Body of pancreas (tissue), 4 donors: Measurements from ENCODE around the gene FUT8. TPM values are rescaled to one million over a fixed set of nuclear protein-coding genes. Genes with fewer than 3 reads are reported as not detected.

Experiments
- ATAC-seq: fragments of 150-250 bp; one replicate; pipeline ENCODE4 v1.9.1; 2016
- DNase-seq, 4 donors: peaks; one replicate each; pipeline ENCODE4 v3.0.0-alpha.2; 2019
- H3K27ac ChIP-seq, 4 donors: fragments of 200-600 bp; sonication (generic); 1 replicate in 3 of 4; 2 replicates in 1 of 4; pipeline versions ENCODE4 v1.5.1 to v1.6.1; 2016 to 2019; ENCODE audit warnings: mild to moderate bottlenecking in 1 of 4, mixed read lengths in 1 of 4, moderate library complexity in 1 of 4
- H3K27me3 ChIP-seq, 2 donors: fragments of 200-600 bp; sonication (generic); one replicate each; pipeline ENCODE4 v1.6.0; 2016; ENCODE audit warnings: mild to moderate bottlenecking in 1 of 2
- H3K36me3 ChIP-seq, 2 donors: fragments of 200-600 bp; sonication (generic); replicated peaks in 1 of 2; 2 replicates each; pipeline ENCODE4 v1.5.1; 2016; ENCODE audit warnings: low read depth in 2 of 2; ENCODE audit not compliant: insufficient read depth in 1 of 2
- H3K4me1 ChIP-seq: fragments of 200-600 bp; sonication (generic); one replicate; pipeline ENCODE4 v1.6.0; 2016
- H3K4me3 ChIP-seq, 2 donors: fragments of 200-600 bp; sonication (generic); 1 replicate in 1 of 2; 2 replicates in 1 of 2; pipeline ENCODE4 v1.5.1; 2016 to 2019
- H3K9me3 ChIP-seq, 3 donors: fragments of 200-600 bp; sonication (generic); 1 replicate in 2 of 3; 2 replicates in 1 of 3; pipeline ENCODE4 v1.5.1; 2016
- POLR2A ChIP-seq, 3 donors: fragments of 450-650 bp; IDR thresholded peaks; one replicate each; pipeline ENCODE4 v1.6.1; 2016; ENCODE audit warnings: antibody characterized with exemption in 3 of 3, mild to moderate bottlenecking in 2 of 3
- WGBS, 2 donors: methylation state at CpG; one replicate each; pipeline ENCODE4 v1.1.5; 2017; 5-methylcytosine and 5-hydroxymethylcytosine counted together
- intact Hi-C: fragments of 100-400 bp; cut with DNase I; formaldehyde crosslinking; loops from one replicate; pipeline ENCODE4 v1.15.1; 2023
- total RNA-seq, 2 donors: library from RNA; depleted of rRNA; stranded (reverse); fragments of >200 nt; gene quantifications; one replicate each; pipeline ENCODE4 v1.1.0, GENCODE V29; 2016
- TF ChIP-seq, protein P1 (sequence below), 7 experiments: fragments of 450-650 bp in 4 of 7; fragments of 200-600 bp in 3 of 7; sonication (generic) in 3 of 7; IDR thresholded peaks; one replicate each; pipeline ENCODE4 v1.5.1; 2016 to 2019; ENCODE audit warnings: antibody characterized with exemption in 7 of 7

Gene FUT8
- total RNA-seq, 2 donors from 2014 or later = 31.1 to 33.0 TPM

DNA sequence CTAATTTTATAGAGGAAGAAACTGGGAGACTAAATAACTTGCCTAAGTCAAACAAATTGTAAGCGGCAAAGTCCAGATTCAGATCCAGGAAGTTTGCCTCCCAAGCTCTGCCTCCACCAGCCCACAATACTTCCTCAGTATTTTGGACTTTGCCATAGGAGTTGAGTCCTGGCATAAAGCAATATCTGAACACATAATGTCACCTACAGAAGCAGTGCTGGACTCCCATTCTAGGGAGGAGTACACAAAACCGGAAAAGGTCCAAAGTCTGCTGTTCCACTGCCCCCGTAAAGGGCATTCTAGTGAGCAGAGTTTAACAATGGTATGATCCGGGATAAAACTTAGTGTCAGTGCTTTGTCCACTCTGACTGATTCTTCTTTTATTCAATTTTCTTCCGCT, 340.5 kb downstream of the FUT8 start:
- no peak overlapping the region for H3K27ac ChIP-seq
- no peak for DNase-seq
- 91 to 92% methylated on average over 5 of the region's 5 CpGs for WGBS, 2 donors
- TF ChIP-seq, protein P1, sequence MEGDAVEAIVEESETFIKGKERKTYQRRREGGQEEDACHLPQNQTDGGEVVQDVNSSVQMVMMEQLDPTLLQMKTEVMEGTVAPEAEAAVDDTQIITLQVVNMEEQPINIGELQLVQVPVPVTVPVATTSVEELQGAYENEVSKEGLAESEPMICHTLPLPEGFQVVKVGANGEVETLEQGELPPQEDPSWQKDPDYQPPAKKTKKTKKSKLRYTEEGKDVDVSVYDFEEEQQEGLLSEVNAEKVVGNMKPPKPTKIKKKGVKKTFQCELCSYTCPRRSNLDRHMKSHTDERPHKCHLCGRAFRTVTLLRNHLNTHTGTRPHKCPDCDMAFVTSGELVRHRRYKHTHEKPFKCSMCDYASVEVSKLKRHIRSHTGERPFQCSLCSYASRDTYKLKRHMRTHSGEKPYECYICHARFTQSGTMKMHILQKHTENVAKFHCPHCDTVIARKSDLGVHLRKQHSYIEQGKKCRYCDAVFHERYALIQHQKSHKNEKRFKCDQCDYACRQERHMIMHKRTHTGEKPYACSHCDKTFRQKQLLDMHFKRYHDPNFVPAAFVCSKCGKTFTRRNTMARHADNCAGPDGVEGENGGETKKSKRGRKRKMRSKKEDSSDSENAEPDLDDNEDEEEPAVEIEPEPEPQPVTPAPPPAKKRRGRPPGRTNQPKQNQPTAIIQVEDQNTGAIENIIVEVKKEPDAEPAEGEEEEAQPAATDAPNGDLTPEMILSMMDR (IDR thresholded peaks at IDR 0.05) = no peak
- no peak for TF ChIP-seq POLR2A (IDR thresholded peaks at IDR 0.05)
- no peaks in the 10 kb centered on the region for H3K4me1 ChIP-seq
- H3K27me3 ChIP-seq = no peaks in the 10 kb centered on the region
- intact Hi-C loops = no loop called here
- no peaks in the 10 kb centered on the region for H3K36me3 ChIP-seq
- H3K9me3 ChIP-seq = no peaks in the 10 kb centered on the region
- no peak for ATAC-seq
- no peak overlapping the region for H3K4me3 ChIP-seq

DNA sequence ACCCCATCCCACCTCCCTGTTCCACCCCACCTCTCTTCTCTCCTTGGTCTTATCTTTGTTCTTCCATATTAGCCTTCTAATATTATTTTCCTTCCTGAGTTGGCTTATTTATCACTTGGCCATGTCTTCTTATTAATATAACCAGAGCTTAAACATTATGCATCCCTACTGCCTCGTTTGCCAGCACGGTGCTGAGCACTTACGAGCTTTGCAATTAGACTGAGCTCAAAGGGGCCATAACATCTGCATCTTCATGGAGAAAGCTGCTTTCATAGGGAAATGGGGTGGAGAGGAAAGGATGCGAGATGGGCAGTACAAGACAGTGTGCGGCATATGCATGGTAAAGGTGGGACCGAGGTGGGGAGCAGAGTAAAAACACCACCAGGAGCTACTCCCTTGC, 342.8 kb downstream of the FUT8 start:
- no peak for ATAC-seq
- H3K27me3 ChIP-seq = no peaks in the 10 kb centered on the region
- WGBS, 2 donors = 80 to 86% methylated on average over 6 of the region's 6 CpGs
- no peak for TF ChIP-seq POLR2A (IDR thresholded peaks at IDR 0.05)
- TF ChIP-seq, protein P1 (IDR thresholded peaks at IDR 0.05) = no peak
- H3K27ac ChIP-seq = no peak overlapping the region
- H3K36me3 ChIP-seq = no peaks in the 10 kb centered on the region
- intact Hi-C loops = no loop called here
- no peaks in the 10 kb centered on the region for H3K9me3 ChIP-seq
- no peak for DNase-seq
- no peak overlapping the region for H3K4me3 ChIP-seq
- H3K4me1 ChIP-seq = no peaks in the 10 kb centered on the region

DNA sequence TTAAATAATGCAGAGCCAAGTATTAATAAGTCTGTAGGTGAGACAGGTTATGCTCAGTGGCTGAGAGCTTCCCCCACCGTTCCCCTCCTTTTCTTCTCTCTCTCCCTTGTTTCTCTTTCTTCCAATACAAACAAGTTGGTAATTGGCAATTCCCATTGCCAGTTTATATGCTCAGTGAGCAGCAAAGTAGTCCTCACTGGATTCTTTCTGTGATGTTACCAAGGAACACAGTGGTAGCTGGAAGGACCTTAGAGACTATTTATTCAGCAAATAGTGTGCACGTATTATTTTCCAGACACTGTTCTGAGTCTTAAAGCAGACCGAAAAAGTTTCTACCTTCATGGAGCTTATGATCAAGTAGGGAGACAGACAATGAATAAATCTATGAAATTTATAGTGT, 344.4 kb downstream of the FUT8 start:
- DNase-seq (no peak), ATAC-seq (no peak)
- H3K27ac ChIP-seq = no peak overlapping the region
- no peak overlapping the region for H3K4me3 ChIP-seq
- H3K4me1 ChIP-seq = no peaks in the 10 kb centered on the region
- TF ChIP-seq POLR2A (IDR thresholded peaks at IDR 0.05) = no peak
- TF ChIP-seq, protein P1 (IDR thresholded peaks at IDR 0.05) = no peak
- 68 to 69% methylated on average over 3 of the region's 3 CpGs for WGBS, 2 donors
- H3K27me3 ChIP-seq = no peaks in the 10 kb centered on the region
- H3K36me3 ChIP-seq = no peaks in the 10 kb centered on the region
- H3K9me3 ChIP-seq = no peaks in the 10 kb centered on the region
- intact Hi-C loops = no loop called here

DNA sequence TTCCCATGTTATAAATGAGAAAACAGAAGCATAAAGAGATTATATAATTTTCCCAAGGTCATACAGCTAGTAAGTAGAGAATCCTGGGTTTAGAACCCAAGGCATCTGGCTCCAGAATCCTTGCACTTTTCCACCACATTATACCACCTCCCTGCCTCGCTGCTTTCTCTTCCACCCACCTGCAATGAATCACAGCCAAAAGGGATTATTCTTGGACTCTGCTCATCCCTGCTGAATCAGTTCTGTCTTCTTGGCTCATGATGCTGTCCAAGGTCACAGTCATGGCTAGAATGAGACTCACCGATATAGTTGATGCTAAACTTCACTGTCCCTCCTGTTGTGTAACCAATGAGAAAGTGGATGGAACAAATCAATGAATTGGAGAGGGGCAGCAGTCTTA, 356.6 kb downstream of the FUT8 start:
- no peaks in the 10 kb centered on the region for H3K27me3 ChIP-seq
- no peak for TF ChIP-seq POLR2A (IDR thresholded peaks at IDR 0.05)
- TF ChIP-seq, protein P1 (IDR thresholded peaks at IDR 0.05) = no peak
- H3K4me3 ChIP-seq = no peak overlapping the region
- no peak for DNase-seq
- no peaks in the 10 kb centered on the region for H3K9me3 ChIP-seq
- H3K27ac ChIP-seq = no peak overlapping the region
- ATAC-seq = no peak
- WGBS, 2 donors = 90 to 96% methylated on average over 2 of the region's 2 CpGs
- no peaks in the 10 kb centered on the region for H3K36me3 ChIP-seq
- H3K4me1 ChIP-seq = peaks cover 22% of the 10 kb centered on the region
- intact Hi-C loops = no loop called here

DNA sequence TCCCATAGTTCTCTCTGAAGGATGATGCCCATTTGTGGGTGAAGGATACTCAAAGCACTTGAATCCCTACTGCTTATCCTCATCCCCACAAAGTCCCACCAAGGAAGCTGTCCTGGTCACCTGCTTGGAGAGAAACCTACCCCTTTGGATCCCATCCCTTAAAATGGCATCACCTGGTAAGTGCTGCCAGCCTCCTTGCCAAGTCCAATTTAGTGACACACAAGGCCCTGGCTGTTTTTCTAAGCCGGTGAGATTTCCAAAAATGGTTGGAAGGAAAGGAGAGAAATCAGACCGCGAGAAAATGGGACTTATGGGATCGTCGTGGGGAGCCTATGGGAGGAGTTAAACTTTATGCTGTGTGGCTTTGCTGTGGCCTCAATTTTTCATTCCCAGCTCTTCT, 358.2 kb downstream of the FUT8 start:
- Histone ChIP-seq H3K9me3 (no peaks in the 10 kb centered on the region), H3K27ac (no peak overlapping the region), H3K4me3 (no peak overlapping the region), H3K36me3 (no peaks in the 10 kb centered on the region), H3K27me3 (no peaks in the 10 kb centered on the region), H3K4me1 (peaks cover 23% of the 10 kb centered on the region)
- ATAC-seq (no peak), DNase-seq (no peak)
- TF ChIP-seq, protein P1 (IDR thresholded peaks at IDR 0.05) = no peak
- TF ChIP-seq POLR2A (IDR thresholded peaks at IDR 0.05) = no peak
- 73 to 77% methylated on average over 5 of the region's 5 CpGs for WGBS, 2 donors
- intact Hi-C loops = no loop called here
